Activated effector memory CD4-positive, alpha-beta T cell treated with Interleukin-2 at 50 U/mL for 16 hours (primary cell): Measurements from ENCODE around the gene C10orf120.
A peak's percentile ranks its signal among the peaks of the same experiment; 100 is the strongest.

Experiments used
- DNase-seq: peaks from one replicate; pipeline ENCODE4 v3.0.0-alpha.2; 2020

C10orf120 gene

DNA sequence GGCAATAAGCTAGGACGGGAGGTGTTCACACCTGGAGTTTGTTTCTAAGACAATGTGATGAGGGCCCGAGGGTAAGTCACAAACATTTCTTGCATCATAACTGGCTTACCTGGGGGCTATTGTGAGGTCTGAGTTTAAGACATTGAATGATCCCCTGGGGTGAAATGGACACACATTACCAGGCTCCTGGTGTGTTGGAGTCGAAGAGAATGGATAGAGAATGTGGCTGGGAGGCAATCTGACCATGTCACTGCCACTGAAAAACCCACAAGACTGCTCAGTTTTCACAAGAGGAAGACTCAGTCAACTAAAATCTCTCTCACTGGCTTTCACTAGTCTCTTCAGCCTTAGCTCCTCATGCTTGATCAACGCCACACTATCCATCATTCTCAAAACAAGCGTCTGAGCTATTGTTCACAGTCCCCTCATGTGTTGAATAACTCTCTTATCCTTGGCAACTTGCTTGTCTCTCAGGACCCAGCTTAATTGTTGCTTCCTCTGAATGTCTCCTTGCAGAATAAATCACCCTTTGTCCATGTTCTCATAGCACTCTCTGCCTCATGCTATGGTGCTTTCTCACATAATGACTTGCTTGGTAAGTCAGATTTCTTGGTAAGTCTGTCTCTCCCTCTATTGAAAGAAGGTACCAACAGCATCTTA lies at the start of gene C10orf120:
C10orf120 (minus strand) TSS at position 51 of the 660 bp plus-strand sequence. CDS start 56 bp downstream, outside the sequence.
- no peak for DNase-seq

DNA sequence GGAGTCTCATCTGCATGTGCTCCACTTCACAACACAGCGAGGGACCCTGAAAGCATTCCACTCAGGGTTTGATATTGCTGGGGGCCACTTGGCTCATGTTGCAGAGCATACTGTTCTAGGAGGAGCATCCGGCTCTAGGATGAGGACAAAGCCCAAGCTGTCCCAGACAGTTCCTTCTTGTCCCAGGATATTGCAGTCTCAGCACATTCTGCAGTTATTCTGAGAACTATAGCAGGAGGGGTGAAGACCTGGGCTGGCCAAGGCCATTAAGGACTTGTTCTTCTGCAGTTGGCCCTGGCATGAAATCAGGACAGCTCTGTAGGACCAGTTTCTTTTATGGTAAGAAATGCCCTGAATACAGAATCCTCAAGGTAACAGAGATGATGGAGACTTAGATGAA lies 48.9 kb upstream of the C10orf120 start:
- DNase-seq: no peak

DNA sequence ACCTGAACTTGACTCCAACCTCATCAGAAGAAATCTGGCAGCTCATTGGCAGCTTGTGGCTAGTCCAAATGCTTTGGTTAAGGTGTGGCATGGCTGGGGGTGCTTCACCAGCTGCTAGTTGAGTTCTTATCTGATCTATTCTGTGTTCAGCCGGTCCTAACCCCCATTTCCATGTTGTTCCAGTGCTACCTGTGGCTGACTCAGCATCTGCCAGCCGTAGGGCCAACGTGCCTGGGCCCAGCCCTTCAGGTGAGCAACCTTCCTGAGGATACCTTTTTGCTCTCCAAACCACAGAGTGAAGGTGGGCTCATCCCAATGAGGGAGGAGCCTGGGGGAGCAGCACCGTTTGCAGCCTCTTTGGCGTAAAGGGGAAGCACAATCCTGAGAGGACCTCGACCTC lies 46.8 kb upstream of the C10orf120 start:
- DNase-seq: no peak

DNA sequence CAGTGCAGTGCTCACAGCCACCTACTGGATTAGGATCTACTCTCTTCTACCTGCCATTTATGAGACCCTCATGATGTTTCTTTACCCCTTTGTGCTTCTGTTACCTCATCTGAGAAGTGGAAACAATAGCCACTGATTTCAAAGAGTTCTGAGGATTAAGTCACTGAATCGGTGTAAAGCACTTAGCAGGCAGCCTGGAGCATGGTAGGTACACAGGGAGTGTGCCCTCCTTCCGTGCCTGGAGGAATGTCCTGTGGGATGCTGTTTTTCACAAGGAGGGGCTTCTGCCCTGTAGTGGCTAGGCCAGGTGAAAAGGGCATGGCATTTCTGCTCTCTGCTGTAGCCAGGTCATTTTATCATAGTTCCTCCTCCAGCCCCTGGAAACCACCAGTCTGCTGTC lies 44.6 kb upstream of the C10orf120 start:
- DNase-seq: no peak

DNA sequence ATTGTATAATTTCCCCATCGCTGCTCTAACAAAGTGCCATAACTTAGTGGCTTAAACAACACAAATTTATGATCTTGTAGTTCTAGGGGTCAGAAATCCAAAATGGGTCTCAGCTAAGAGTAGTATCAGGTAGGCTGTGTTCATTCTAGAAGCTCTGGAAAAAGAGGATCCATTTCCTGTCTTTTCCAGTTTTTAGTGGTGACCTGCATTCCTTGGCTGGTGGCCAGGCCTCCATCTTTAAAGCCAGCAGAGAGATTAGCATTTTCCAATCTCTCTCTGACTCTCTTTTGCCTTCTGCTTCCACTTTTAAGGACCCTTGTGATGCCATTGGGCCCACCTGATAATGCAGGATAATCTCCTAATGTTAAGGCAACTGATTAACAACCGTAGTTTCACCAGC lies 41.0 kb upstream of the C10orf120 start:
- no peak for DNase-seq

DNA sequence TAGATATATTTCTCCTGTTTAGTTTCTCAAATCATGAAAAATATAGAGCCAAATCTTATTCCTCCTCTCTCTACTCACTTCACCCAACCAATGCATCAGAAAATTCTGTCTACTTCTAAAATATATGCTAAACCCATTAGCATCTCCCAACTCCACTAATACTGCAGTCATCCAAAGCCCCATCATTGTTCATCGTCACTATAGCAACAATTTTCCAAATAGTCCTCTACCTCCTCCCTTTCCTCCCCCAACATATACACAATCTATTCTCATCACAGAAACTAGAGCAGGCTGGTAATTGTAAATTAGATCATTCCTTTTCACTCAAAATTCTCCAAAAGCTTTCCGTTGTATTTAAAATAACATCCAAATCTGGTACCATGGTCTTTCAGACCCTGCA lies 38.4 kb upstream of the C10orf120 start:
- no peak for DNase-seq

DNA sequence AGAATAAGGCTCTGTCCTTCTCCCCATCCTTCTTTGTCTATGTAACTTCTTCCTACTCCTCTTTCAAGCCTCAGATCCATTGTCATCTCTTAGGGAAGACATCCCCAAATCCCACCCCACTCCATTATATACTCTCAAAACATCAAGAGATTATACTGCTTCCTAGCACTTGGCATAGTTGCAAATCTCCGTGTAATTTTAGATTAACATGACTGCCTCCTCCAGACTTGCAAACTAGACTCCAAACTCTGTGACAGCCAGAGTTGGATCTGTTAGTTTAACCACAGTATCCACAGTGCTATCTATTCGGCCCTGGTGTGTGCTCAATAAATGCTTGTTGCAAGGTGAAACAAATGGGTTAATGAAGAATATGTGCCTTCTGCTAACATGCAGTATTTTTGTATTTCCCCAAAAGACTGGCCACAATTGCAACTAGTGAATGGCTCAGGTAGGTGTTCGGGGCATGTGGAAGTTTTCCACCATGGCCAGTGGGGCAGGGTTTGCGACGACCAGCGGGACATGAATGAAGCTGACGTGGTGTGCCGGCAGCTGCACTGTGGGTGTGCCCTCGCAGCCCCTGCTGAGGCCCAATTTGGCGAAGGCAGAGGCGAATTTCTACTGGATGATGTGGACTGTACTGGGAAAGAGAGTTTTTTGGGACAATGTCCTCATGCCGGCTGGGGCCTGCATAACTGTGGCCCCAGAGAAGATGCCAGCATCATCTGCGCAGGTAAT lies 34.5 kb upstream of the C10orf120 start:
- no peak for DNase-seq

DNA sequence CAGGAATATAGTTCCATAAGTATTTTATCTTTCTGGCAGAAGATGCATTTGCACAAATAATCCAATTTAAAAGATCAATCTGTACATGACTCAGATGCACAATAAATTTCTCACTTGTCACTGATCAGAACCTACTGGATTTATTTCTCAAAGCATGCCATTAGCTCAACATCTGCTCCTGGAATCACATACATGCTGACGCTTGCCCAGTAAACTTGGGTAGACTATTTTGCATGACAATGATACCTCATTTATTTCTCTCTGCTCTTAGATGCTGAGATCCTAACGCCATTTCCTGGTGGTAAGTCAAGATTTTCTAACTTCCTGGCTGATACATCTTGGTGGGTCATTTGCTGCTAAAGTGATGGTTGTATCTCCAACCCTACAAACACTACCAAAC lies 33.8 kb upstream of the C10orf120 start:
- no peak for DNase-seq

DNA sequence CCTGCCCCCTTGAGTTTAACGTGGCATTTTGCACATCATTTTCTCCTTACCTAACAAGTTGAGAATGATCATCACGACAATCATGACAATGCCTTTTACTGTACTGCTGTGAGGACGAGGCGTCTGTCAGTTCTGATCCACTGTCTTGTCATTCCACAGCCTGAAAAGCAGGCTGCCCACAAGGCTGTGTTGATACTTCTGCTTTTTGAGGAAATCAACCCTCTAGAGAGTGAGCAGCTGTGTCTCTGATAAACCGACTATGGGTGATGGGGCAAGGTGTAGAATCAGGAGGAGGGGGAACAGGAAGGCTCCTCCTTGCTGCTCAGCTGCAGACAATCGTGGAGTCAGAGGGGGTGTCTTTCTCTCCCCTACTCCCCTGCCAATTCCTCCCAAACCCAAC lies 30.6 kb upstream of the C10orf120 start:
- DNase-seq: no peak

DNA sequence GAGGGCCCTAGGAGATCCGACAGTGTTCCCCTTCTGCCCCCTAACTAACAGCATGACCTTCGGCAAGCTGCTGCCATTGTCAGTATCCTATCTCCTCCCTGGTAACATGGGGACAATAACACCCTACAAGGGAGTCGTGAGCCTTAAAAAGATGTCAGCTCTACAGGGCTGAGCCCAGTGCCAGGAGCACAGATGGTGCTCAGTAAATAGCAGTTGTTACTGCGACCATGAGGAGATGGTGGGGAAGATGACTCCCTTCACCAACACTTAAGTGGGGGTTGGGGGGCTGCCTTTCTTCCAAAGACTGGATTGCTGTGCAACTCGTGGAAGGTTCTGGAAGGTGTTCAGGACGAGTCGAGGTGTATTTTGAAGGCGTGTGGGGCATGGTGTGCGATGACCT lies 29.5 kb upstream of the C10orf120 start:
- no peak for DNase-seq

DNA sequence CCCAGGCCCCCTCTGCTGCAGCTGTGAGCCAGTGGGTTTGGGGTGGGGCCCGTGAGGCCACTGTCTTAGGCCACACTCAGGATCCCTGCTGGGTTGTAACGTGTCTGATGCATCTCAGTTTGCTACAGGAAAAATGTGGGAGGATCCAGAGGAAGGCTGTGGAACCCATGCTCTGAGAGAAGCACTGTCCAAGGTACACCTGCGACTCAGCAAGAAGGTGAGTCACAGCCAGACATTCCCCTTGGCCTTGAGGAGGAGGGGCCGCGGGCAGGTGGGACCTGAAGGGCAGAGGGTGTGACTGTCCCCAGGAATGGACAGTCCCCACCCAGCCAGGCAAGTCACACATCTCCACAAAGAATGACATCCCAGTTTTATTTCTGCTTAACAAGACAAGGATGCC lies 27.8 kb upstream of the C10orf120 start:
- DNase-seq: no peak

DNA sequence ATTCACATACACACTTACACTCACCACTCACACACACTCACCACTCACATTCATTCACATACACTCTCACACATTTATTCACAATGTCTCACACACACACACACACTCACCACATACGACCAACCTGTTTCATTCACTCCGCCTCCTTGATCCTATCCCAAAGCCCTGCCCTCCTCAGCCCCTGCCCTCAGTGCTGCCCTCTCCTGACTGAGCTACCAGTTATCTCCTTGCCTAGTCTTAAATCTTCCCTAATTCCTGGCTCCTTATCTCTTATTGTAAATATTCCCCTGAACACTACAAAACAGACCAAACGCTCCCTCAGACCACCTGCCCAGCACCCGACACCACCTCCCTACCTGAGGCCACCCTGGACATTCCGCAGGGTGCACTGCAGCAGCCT lies 26.1 kb upstream of the C10orf120 start:
- no peak for DNase-seq

DNA sequence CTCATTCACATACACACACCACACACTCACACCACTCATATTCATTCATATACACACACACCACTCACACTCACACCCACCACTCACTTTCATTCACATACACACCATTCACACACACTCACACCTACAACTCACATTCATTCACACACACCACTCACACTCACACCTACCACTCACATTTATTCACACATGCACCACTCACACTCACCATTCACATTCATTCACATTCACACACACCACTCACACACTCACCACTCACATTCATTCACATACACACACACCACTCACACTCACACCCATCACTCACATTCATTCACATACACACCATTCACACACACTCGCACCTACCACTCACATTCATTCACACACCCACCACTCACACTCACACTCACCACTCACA lies 25.4 kb upstream of the C10orf120 start:
- DNase-seq: no peak

DNA sequence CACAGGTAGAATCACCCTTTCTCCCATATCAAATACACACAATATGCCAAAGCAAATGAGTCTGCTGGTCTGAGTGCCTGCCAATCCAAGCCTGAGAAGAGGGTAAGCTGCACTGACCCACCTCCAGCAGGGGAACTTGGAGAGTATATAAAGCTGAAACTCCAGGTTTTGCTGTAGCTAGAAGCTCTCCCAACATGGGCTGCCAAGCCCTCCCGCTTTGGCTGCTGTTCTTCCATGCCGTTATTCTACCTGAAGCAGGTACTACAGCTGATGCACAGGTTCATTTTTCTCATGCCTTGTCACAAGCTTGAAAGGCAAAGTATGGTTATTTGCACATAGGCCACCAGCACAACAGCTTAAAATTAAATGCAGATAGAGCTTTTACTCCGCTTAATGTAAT lies 21.5 kb upstream of the C10orf120 start:
- DNase-seq: no peak

DNA sequence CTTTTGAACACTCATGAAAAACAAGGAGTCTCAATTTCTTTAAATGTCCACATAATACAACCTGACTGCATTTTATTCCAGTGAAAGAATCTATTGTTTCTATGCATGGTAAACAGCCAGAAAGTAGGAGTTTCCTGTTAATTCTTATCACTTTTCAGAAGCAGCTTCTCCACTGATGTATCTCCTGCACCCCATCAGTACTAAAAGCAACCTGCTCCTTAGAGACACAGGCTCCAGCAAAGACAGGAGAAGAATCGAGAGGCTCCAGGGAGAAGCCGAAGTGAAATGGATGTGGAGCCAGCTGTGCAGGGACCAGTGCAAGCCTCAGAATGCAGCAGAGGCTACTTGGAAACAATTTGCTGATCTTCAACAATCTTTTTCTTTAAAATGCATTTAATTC lies 16.4 kb upstream of the C10orf120 start:
- no peak for DNase-seq

DNA sequence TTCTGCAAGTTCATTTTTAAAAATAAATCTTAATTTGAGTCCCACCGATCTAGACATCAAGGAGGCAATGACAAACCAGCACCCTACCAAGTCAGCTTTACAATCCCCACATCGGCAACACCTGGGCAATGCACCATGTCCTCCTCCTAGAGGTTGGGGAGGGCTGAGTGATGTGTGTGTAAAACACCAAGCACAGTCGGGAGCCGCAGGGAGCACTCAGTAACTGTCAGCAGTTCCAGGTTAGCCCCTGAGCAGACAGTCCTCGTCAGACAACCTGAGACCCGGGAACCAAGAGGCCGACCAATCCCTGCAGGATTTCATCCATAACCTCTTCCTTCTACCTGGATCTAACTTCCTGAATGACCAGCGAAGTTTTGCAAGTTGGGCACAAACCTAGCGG lies 15.9 kb upstream of the C10orf120 start:
- DNase-seq: no peak

DNA sequence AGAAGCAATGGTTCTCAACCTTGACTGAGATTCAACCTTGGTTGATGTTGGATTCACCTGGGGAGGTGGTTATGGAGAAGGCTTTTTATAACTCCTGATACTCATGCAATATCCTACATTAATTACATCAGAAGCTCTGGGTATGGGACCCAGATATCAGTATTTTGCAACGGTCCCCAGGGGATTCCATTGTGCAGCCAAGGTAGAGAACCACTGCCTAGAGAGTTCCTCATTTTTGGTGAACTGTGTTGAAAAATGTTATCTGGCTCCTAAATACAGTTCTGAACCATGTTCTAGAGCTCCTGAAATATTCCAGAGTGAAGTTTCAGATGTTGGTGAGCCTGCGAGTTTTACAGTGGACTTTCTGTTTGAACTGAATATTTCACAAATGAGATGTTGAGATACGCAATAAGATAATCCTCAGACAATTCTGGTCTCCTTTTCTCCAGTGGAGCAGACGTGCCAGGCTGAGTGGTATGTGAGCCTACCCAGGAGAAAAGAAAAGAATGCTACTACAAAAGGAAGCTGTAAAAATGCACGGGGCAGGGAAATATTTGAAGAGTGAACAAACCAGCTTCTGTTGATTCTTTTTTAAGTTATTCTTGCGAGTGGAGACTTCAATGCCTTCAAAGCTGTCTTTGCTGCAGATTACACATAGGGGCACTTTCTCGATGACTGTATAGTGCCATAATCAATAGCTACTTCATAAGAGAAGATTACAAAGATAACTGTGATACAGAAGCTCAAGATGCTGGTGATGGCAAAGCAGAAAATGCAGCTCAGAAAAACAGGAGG lies 13.6 kb upstream of the C10orf120 start:
- DNase-seq: no peak

DNA sequence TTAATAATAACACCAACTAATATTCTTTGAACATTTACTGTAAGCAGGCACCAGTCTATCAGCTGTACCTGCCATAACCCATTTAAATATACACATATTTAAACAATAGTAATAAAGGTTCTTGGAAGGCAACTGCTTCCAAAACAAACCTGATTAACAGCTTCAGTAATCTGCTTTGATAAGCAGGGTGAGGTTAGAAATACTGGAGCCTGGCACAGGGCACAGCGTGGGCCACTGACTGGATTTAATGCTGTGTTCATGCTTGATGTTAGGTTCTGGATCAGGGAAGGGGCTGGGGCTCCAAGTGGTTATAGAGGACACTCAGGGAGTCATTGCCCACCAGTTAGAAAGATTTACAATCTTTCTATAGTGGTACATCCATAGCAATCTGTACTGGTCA lies 10.9 kb upstream of the C10orf120 start:
- no peak for DNase-seq

DNA sequence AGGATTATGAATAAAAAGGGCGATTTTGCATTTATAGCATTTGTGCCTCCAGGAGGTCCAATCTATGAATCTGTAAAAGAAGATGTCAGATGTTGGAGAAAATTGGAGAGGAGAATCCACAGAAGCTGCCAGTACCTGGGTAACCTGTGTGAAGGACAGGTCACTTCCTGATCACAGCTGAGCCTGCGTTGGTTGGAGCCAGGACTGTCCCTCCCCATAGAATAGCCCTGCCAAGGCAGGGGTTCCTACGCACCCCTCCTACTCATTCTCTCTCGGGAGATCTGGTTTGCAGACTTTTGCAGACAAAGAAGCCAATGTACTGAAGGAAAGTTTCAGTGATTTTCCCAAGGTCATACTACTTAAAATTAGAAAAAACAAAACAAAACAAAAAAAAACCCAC lies 10.3 kb upstream of the C10orf120 start:
- no peak for DNase-seq

DNA sequence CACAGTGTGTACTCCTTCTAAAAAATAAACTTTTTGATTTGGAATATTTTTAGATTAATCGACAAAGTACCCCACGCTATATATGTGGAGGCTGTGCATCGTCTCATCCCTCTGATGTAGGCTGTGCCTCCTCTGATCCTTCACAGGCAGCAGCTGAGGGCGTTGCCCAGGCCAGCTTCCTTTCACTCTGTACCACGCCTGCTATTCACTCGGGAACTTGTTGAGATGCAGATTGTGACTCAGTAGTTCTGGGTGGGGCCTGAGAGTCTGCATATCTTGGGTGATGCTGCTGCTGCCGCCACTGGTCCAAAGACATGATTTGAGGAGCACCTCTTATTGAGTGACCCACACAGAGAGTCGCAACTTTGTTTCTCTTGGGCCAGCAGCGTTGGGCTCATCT lies 7.9 kb upstream of the C10orf120 start:
- DNase-seq: no peak

DNA sequence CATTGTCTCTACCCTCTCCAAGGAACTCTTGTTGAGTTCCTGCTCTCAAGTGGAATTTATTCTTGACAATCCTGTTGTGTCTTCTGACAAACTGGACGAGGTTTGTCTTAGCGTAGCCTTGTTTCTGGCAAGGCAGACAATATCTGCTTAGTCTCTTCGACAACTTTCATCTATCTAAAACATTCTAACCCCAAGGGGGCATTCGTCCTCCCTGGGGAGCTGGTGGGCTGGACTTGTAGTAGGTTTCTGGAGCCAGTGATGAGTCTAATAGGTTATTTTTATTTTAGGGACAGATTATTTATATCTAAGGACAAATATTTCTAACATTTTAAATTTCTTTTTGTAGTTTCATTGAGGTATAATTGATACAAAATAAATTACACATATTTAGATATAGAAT lies 7.3 kb upstream of the C10orf120 start:
- no peak for DNase-seq

DNA sequence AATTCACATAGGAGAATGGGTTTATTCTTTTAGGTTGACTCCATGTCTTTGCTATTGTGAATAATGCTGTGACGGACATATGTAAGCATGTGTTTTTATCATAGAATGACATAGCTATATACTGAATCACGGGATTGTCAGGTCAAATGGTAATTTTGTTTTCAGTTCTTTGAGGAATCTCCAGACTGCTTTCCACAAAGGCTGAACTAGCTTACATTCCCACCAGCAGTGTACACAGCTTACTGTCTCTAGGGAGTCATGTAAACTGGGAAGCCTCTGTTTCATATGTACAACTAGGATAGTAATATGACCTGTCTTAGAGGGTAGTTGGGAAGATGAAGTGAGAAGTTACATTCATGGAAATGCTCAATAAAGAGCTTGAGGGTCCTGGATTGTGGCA lies 6.8 kb upstream of the C10orf120 start:
- DNase-seq: no peak

DNA sequence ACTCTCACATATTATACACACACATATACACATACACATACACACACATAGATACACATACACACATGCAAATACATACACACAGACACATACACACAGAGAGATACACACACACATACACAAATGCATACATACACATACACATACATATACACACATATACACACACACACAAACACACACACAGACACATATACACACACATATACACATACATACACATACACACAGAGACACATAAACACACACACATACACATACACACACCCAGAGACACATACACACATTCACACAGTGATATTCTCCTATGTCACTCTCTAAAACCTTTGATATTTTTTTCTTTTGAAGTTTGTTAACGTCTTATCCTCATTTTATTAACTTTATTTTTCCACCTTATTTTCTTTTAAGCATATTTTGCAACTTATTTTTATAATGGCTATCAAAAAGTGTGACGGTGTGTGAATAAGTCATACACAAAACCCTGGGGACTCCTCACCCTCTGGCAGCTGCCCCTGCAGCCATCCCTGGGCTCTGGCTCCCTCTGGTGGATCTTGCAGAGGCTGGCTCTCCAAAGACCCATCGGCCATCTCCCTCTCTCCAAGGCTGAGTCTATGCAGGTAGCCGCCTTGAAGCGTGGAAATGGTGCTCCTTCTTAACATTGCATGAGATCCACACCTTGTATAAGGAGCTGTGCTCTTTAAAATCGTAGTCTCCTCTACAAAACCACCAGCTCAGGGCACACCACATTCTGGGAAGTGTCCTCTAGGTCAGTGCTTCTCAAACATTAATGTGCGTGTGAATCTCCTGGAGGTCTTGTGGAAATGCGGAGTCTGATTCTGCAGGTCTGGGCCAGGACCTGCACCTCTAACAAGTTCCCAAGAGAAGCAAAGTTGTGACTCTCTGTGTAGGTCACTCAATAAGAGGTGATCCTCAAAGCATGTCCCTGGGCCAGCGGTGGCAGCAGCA lies 4.1 kb upstream of the C10orf120 start:
- peak; percentile 5 for DNase-seq
